Stimulated activated CD4-positive, alpha-beta T cell treated with anti-CD3 and anti-CD28 coated beads, TNF-alpha, amount 100 ng/mL, for 48 hours (primary cell): ENCODE data around the gene SH3BP5.
A peak's percentile ranks its signal among the peaks of the same experiment; 100 is the strongest.

Experiments
- DNase-seq, 3 donors: peaks; one replicate each; pipeline ENCODE4 v3.0.0-alpha.2; 2020; ENCODE audit warnings: low read depth in 3 of 3

The SH3BP5 gene

GRCh38 chr3:15253023-15253697, 79.2 kb downstream of the SH3BP5 start:
- no peak for DNase-seq

DNA sequence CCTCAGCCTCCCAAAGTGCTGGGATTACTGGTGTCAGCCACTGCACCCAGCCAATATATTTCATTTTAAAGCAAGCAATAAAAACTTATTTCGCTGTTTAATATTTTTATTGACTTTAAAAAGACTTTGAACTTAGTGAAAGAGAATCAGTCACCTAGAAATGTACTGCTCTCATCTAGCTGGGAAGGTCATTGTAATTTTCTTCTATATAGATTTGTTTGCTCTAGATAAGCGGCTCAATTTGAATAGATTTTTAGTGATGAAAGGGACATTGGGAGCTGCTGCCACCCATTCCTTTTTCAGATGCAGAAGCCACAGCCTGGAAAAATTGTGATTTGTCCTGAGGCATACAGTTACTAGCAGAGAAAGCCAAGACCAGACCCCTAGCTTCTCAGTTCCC, 86.2 kb downstream of the SH3BP5 start:
- DNase-seq, result no peak

DNA sequence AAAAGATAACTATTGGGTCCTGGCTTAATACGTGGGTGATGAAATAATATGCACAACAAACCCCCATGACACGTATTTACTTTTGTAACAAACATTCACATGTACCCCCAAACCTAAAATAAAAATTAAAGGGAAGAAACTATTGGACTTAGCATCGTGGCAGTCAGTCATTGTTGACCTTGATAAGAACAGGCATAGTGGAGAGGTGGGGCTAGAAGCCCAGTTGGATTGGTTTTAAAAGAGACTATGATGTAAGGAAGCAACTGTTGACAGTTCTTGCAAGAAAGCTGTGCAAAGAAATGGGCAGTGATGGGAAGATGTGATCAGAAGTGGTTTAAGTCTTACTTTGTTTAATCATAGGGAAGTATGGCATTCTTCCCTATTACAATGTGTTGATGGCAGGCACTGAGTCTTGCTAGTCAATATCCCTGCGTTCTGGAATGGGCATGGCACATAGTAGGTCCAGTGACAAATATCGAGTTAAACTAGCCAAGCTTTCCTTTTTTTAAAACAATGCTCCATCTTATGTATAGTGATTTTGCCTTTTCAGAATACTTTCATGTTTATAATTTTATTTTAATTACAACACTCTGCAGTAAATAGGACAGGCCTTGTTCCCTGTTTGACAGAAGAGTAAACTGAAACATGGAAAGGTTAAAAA, 88.4 kb downstream of the SH3BP5 start:
- DNase-seq, result no peak

DNA sequence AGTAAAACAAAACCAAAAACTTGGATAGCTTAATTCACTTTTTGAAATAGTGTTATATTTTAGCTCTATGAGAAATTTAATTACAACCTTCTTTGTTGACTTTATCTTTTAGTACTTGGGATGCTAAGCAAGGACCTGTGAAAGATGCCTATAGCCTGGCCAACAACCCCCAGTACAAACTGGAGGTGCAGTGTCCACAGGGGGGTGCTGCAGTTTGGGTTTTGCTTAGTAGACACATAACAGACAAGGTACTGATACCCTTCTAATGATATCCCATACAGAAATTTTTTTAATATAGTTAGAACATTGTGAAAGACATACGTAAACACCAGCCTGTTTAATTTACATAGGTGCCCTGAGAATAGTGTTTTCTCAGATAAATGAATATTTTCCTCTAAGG, 91.0 kb downstream of the SH3BP5 start:
- peak in 2 of 3 donors; percentile 5 to 17 for DNase-seq

- DNase-seq, result no peak
Measured at GRCh38 chr3:15229262-15229661, 103.1 kb downstream of the SH3BP5 start.

DNA sequence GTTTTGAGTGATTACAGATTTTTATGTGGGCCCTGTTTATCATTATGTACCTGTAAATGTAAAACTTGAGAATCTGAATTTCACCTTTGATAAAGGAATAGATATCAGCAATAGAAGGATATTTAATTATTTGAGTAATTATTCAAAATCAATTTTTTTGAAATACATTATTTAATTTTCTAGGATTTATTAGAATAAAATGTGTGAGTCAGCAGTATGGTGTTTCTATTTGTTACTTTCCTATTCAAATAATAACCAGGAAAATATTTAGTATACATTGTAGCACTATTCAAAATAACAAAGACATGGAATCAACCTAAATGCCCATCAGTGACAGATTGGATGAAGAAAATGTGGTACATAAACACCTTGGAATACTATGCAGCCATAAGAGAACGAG, 104.2 kb downstream of the SH3BP5 start:
- no peak for DNase-seq

GRCh38 chr3:15223685-15224572, 108.5 kb downstream of the SH3BP5 start:
- DNase-seq, result no peak

DNA sequence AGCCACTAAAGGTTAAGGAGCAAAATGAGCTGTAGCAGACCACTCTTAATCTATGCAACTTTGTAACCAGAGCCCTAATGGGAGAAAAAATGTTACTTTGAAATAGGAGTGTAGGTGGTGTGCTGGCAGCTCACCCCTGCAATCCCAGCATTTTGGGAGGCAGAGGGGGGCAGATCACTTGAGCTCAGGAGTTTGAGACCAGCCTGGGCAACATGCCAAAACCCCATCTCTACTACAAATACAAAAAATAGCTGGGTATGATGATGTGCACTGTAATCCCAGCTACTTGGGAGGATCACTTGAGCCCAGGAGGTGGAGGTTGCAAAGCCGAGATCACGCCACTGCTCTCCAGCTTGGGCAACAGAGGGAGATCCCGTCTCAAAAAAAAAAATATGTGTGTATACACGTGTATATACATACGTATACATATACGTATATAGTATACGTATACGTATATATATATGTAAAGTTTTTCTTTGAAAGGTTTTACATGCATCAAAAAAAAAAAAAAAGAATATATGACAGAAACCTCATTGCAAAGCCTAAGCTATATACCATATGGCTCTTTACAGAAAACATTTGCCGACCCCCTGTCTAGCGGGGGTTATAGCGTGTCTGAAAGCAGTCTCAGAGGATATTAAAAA, 110.7 kb downstream of the SH3BP5 start:
- no peak for DNase-seq

DNA sequence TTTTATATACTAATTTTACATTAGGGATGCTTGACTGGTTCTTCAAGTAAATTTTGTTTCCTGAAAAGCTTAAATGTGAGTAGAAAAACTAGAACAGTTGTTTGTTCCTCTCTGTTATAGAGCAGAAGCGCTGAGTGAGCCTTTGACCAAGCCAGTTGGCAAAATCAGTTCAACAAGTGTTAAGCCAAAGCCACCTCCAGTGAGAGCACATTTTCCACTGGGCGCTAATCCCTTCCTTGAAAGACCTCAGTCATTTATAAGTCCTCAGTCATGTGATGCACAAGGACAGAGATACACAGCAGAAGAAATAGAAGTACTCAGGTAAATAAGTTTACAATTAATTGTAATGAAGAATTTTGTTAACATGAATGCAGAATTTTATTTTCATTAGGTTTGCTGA, 111.7 kb downstream of the SH3BP5 start:
- no peak for DNase-seq

DNA sequence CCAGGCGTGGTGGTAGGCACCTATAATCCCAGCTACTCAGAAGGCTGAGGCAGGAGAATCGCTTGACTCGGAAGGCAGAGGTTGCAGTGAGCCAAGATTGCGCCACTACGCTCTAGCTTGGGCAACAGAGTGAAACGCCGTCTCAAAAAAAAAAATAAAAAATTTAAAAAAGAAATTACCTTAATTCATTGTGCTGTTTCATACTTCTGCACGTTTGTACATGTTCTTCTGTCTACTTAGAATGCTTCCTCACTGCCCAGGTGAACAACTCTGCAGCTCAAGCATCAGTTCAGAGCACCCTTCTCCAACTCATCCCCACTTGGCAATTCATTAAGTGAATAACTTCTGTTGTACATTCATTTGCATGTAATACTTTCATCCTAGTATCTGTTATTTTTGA, 112.3 kb downstream of the SH3BP5 start:
- no peak for DNase-seq

DNA sequence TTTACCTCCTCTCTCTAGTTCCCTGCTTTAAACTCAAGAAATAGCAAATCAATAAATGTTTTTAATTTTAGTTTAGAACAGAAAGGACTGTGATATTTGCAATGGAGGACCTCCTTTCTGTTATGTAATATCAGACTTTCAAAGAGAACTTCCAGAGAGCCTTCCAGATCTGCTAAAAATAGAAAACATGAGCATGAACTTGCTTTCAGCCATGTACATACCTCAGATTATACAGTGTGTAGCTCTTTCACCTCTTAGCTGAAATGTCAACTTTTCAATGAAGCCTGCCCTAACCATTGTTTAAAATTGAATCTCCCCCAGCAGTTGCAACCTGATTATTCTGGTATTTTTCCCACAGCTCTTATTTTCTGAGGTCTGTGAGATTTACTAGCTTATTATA, 113.7 kb downstream of the SH3BP5 start:
- no peak for DNase-seq

DNA sequence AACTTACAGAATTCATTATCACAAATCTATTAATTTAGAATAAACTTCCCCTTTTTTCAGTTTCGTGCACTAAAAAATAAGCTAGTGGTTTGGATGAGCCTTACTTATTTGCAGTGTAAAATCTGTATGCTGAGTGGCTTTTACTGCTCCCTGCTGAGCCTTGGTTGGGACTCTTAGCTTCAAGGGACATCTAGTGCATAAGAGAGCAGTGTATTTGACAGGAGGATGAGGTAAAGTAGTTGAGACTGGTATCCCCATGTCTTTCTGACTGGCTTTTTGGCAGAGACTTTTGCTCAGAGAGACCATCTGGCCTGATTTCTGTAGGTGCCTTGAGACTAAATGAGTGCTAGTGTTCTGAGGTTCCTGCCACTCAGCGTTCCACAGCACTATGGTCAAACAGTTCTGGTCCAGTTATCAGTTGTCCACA, 114.5 kb downstream of the SH3BP5 start:
- no peak for DNase-seq

GRCh38 chr3:15217011-15217671, 115.2 kb downstream of the SH3BP5 start:
- no peak for DNase-seq

DNA sequence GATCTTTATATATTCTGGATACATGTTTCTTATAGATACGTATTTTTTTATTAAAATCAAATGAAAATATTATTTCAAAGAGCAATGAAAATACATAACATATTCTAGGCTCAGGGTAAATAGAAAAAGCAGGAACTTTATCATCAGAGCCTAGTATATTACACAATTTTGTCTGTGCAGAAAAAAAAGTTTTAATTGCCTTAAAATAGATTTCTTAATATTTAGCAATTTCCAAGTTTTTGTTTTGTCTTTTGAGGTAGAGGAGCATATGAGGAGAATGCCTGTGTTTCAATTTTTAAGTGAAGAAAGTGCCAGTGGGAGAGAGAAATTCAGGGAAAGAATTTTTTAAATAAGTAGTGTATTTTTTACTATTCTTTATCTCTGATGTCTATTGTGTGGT, 115.9 kb downstream of the SH3BP5 start:
- DNase-seq, result no peak

DNA sequence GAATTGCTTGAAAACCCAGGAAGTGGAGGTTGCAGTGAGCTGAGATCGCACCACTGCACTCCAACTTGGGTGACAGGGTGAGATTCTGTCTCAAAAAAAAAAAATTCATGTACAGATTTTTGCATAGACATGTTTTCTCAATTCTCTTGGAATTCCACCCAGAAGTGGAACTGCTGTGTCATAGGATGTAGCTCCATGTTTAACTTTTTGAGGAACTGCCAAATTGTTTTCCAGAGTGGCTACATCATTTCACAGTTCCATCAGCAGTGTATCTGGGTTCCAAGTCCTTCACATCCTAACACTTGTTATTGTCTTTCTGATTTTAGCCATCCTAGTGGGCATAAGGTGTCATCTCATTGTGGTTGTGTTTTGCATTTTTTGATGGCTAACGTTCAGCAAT, 116.4 kb downstream of the SH3BP5 start:
- no peak for DNase-seq

DNA sequence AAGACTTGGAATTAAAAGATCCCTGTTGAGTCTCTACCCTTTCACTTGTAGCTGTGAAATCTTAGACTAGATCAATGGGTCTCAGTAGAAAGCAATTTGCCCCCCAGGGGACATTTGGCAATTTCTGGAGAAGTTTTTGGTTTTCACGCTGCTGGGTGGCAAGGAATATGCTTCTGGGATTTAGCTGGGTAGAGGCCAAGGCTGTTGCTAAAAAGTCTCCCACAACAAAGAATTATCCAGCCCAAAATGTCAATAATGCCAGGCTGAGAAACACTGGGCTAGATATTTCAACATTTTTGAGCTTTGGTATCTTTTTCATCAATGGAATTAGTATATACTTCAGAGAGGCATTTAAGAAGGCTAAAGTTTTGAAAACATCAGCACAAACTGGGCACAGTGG, 117.6 kb downstream of the SH3BP5 start:
- DNase-seq, result no peak

GRCh38 chr3:15211937-15212336, 120.4 kb downstream of the SH3BP5 start:
- no peak for DNase-seq

DNA sequence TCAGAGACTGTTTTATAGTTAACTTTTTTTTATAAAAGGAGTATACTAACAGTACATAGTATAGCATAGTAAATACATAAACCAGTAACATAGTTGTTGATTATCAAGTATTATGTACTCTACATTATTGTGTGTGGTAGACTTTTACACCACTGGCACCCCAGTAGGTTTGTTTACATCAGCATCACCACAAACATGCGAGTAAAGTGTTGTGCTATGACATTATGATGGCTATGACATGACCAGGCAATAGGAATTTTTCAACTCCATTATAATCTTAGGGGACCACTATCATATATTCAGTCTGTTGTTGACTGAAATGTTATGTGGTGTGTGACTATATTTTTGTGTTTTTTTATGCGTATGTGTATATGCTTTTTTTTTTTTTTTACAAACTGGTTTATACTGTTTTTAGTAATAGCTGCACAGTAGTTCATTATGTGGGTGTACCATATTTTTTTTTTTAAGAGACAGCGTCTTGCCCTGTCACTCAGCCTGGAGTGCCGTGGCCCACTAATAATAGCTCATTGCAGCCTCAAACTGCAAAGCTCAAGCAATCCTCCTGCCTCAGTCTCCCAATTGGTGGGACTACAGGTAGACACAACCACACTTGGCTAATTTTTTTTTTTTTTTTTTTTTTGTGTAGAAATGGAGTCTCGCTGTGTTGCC, 124.4 kb downstream of the SH3BP5 start:
- no peak for DNase-seq

DNA sequence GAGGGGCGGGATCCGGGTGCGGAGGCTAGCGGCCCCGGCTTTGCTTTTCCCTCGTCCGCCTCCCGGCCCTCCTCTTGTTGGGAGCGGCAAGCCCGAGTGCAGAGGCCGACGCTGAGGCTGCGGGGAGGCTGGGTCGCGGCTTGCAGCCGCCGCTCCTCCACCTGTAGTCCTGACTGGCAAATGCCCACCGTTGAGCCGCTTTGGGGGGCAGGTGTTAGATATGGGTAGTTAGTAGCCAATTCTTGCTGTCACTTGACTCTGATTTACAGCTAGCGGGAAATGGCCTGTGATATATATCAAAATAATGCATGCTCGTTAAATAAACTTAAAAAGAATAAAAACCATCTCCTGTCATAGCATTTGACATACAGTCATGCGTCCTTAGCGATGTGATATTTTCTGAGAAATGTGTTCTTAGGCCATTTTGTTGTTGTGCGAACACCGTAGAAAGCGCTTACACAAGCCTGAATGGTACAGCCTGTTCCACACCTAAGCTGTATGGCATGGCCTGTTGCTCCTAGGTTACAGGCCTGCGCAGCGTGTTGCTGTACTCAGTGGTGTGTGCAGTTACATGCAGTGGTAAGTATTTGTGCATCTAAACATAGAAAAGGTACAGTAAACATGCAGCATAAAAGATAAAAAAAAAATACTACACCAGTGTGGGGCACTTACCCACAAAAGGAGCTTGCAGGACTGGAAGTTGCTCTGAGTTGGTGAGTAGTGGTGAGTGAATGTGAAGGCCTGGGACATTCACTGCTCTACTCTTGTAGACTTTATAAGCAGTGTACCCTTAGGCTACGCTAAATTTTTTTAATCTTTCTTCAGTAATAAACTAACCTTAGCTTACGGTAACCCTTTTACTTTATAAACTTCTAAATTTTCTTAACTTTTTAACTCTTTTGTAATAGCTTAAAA, 125.5 kb downstream of the SH3BP5 start:
- DNase-seq, result no peak
